ENCODE data around the gene NUDT8.

- TF ChIP-seq POLR2A (IDR thresholded peaks at IDR 0.05; ENCODE audit: low read length) (no peak), GATA1 (IDR thresholded peaks at IDR 0.05; ENCODE audit: low read depth, low read length) (no peak)
Measured at GRCh38 chr11:67584881-67585873, 44.6 kb downstream of the NUDT8 start.

Data from erythroblast (primary cell).